Measurements from ENCODE around the gene PDLIM3.

The PDLIM3 gene

DNA sequence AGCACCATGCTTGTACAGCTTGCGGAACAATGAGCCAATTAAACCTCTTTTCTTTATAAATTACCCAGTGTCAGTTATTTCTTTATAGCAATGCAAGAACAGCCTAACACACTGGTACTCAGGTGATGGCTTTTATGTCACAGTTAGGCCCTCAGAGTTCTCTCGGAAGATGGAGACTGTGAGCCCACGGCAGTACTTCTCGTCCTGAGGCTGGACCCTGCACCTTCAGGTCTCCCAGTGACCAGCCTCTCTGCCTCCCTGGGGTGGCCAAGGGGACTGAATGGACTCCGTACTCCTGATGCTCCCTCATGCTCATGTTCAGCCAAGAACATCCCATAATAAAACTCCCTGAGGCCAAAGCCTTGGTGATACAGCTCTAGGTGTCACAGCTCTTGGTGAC is 25.0 kb upstream of the PDLIM3 start:
- Histone ChIP-seq H3K4me3 (ENCODE audit: low read depth, low read length) (no peak overlapping the region), H3K4me1 (ENCODE audit: control insufficient read depth, insufficient read depth, low read length) (no peaks in the 10 kb centered on the region), H3K27ac (ENCODE audit: extremely low read depth, low read depth, low read length) (no peak overlapping the region; the same call in 1 of the 2 replicates), H3K9me3 (ENCODE audit: control insufficient read depth, insufficient read depth, low read depth, low read length) (no peaks in the 10 kb centered on the region), H3K36me3 (ENCODE audit: control insufficient read depth in 2 of 2, insufficient read depth in 1 of 2, low read length in 2 of 2) (no peaks in the 10 kb centered on the region)
- ChIA-PET POLR2A (interaction anchor here (1.3 kb wide), 1 partner anchor 25 kb away, joined by 7 read pairs; the partner anchor contains the start of gene PDLIM3), CTCF (interaction anchor here (0.9 to 1.6 kb wide), 2 partner anchors 27 to 38 kb away, joined by 4 to 7 read pairs; no protein-coding TSS in a partner anchor)
- TF ChIP-seq ZFP41 (tag by site-specific recombination; IDR thresholded peaks at IDR 0.05; ENCODE audit: borderline replicate concordance) (no peak), GLI2 (tag by site-specific recombination; IDR thresholded peaks at IDR 0.05; ENCODE audit: borderline replicate concordance, low read depth) (no peak), MYNN (tag by site-specific recombination; IDR thresholded peaks at IDR 0.05; ENCODE audit: borderline replicate concordance) (no peak), ZNF529 (tag by site-specific recombination; IDR thresholded peaks at IDR 0.05; ENCODE audit: insufficient replicate concordance) (no peak), ZNF664 (tag by site-specific recombination; IDR thresholded peaks at IDR 0.05) (no peak), ZNF350 (tag by site-specific recombination; IDR thresholded peaks at IDR 0.05) (no peak), ZBTB6 (tag by site-specific recombination; IDR thresholded peaks at IDR 0.05) (no peak), ZNF626 (tag by site-specific recombination; IDR thresholded peaks at IDR 0.05) (no peak), HOXA7 (CRISPR knock-in tag; IDR thresholded peaks at IDR 0.05; ENCODE audit: borderline replicate concordance) (no peak)
- TF ChIP-seq, protein P1, sequence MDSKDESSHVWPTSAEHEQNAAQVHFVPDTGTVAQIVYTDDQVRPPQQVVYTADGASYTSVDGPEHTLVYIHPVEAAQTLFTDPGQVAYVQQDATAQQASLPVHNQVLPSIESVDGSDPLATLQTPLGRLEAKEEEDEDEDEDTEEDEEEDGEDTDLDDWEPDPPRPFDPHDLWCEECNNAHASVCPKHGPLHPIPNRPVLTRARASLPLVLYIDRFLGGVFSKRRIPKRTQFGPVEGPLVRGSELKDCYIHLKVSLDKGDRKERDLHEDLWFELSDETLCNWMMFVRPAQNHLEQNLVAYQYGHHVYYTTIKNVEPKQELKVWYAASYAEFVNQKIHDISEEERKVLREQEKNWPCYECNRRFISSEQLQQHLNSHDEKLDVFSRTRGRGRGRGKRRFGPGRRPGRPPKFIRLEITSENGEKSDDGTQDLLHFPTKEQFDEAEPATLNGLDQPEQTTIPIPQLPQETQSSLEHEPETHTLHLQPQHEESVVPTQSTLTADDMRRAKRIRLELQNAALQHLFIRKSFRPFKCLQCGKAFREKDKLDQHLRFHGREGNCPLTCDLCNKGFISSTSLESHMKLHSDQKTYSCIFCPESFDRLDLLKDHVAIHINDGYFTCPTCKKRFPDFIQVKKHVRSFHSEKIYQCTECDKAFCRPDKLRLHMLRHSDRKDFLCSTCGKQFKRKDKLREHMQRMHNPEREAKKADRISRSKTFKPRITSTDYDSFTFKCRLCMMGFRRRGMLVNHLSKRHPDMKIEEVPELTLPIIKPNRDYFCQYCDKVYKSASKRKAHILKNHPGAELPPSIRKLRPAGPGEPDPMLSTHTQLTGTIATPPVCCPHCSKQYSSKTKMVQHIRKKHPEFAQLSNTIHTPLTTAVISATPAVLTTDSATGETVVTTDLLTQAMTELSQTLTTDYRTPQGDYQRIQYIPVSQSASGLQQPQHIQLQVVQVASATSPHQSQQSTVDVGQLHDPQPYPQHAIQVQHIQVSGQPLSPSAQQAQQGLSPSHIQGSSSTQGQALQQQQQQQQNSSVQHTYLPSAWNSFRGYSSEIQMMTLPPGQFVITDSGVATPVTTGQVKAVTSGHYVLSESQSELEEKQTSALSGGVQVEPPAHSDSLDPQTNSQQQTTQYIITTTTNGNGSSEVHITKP (tag by site-specific recombination; IDR thresholded peaks at IDR 0.05): no peak

DNA sequence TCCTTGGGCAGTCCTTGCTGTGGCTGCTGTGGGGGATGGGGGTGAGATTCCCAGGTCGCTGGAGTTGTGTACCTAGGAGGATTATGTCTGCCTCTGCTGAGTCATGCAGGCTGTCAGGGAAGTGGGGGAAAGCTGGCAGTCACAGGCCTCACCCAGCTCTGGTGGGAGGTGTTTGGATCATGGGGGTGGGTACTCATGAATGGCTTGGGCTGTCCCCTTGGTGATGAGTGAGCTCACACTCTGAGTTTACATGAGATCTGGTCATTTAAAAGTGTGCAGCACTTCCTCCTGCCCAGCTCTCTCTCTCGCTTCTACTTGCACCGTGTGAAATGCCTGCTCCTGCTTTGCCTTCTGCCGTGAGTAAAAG is 24.6 kb upstream of the PDLIM3 start:
- Histone ChIP-seq H3K4me3 (ENCODE audit: low read depth, low read length) (no peak overlapping the region), H3K4me1 (ENCODE audit: control insufficient read depth, insufficient read depth, low read length) (no peaks in the 10 kb centered on the region), H3K27ac (ENCODE audit: extremely low read depth, low read depth, low read length) (no peak overlapping the region; the same call in 1 of the 2 replicates), H3K9me3 (ENCODE audit: control insufficient read depth, insufficient read depth, low read depth, low read length) (no peaks in the 10 kb centered on the region), H3K36me3 (ENCODE audit: control insufficient read depth in 2 of 2, insufficient read depth in 1 of 2, low read length in 2 of 2) (no peaks in the 10 kb centered on the region)
- ChIA-PET CTCF (interaction anchor here (0.9 to 1.6 kb wide), 2 partner anchors 27 to 38 kb away, joined by 4 to 7 read pairs; no protein-coding TSS in a partner anchor), POLR2A (interaction anchor here (1.3 kb wide), 1 partner anchor 24 kb away, joined by 7 read pairs; the partner anchor contains the start of gene PDLIM3)
- no peak for TF ChIP-seq ZNF660 (tag by site-specific recombination; IDR thresholded peaks at IDR 0.05)
- no peak for TF ChIP-seq TCF7L2 (IDR thresholded peaks at IDR 0.05; ENCODE audit: borderline replicate concordance, low read depth, low read length)
- no peak for TF ChIP-seq ATF2 (tag by site-specific recombination; IDR thresholded peaks at IDR 0.05; ENCODE audit: low read depth)
- no peak for TF ChIP-seq ZBTB11 (tag by site-specific recombination; conservative IDR thresholded peaks at IDR 0.05; ENCODE audit: low read depth)
- no peak for TF ChIP-seq ZNF2 (tag by site-specific recombination; IDR thresholded peaks at IDR 0.05)
- no peak for TF ChIP-seq ZNF670 (tag by site-specific recombination; IDR thresholded peaks at IDR 0.05; ENCODE audit: low read depth)
- TF ChIP-seq SCRT1 (tag by site-specific recombination; IDR thresholded peaks at IDR 0.05; ENCODE audit: borderline replicate concordance): no peak
- no peak for TF ChIP-seq ZNF423 (tag by site-specific recombination; IDR thresholded peaks at IDR 0.05)
- TF ChIP-seq ZNF19 (tag by site-specific recombination; IDR thresholded peaks at IDR 0.05; ENCODE audit: low read depth): no peak
- no peak for TF ChIP-seq ZNF785 (tag by site-specific recombination; IDR thresholded peaks at IDR 0.05)
- peak; percentile 47; the same call in 1 of the 2 replicates for TF ChIP-seq GLIS1 (tag by site-specific recombination; IDR thresholded peaks at IDR 0.05)
- TF ChIP-seq, protein P2, sequence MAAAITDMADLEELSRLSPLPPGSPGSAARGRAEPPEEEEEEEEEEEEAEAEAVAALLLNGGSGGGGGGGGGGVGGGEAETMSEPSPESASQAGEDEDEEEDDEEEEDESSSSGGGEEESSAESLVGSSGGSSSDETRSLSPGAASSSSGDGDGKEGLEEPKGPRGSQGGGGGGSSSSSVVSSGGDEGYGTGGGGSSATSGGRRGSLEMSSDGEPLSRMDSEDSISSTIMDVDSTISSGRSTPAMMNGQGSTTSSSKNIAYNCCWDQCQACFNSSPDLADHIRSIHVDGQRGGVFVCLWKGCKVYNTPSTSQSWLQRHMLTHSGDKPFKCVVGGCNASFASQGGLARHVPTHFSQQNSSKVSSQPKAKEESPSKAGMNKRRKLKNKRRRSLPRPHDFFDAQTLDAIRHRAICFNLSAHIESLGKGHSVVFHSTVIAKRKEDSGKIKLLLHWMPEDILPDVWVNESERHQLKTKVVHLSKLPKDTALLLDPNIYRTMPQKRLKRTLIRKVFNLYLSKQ (tag by site-specific recombination; IDR thresholded peaks at IDR 0.05; ENCODE audit: borderline replicate concordance): no peak
- peak; percentile 40 for TF ChIP-seq ZFHX2 (tag by site-specific recombination; conservative IDR thresholded peaks at IDR 0.05)

Measured in HEK293 (cell line).